Activated CD4-positive, alpha-beta memory T cell treated with anti-CD3 and anti-CD28 coated beads, Interleukin-2, amount 10 ng/mL, durations not matched to agents 7 days and 5 days (primary cell): ENCODE data around the gene NCDN. TPM values are rescaled to one million over a fixed set of nuclear protein-coding genes. Genes with fewer than 3 reads are reported as not detected.

Experiments
- CTCF ChIA-PET: fragments of 350-600 bp; sonication (Branson Sonifier 250); formaldehyde crosslinking; loops from one replicate; lab custom pipeline; 2021; ENCODE audit warnings: antibody characterized with exemption, inconsistent platforms; lab: Charles Lee
- POLR2A ChIA-PET: fragments of 350-600 bp; sonication (Branson Sonifier 250); formaldehyde crosslinking; loops from one replicate; lab custom pipeline; 2021; ENCODE audit warnings: antibody characterized with exemption; lab: Charles Lee
- DNase-seq: peaks from one replicate; pipeline ENCODE4 v3.0.0-alpha.2; 2020
- H3K27ac Mint-ChIP-seq: one replicate; pipeline ENCODE4 v1.8.0; 2021; ENCODE audit warnings: mild to moderate bottlenecking, mixed read lengths
- H3K27me3 Mint-ChIP-seq: one replicate; pipeline ENCODE4 v1.8.0; 2021; ENCODE audit warnings: mixed read lengths
- H3K36me3 Mint-ChIP-seq: one replicate; pipeline ENCODE4 v1.8.0; 2021; ENCODE audit warnings: low read depth, mixed read lengths
- H3K4me1 Mint-ChIP-seq: one replicate; pipeline ENCODE4 v1.8.0; 2021; ENCODE audit warnings: mixed read lengths
- H3K4me3 Mint-ChIP-seq: one replicate; pipeline ENCODE4 v1.8.0; 2021; ENCODE audit warnings: mild to moderate bottlenecking, mixed read lengths
- H3K9me3 Mint-ChIP-seq: one replicate; pipeline ENCODE4 v1.8.0; 2021; ENCODE audit warnings: mixed read lengths
- total RNA-seq, 2 experiments: library from RNA; stranded (reverse); gene quantifications; one replicate each; pipeline ENCODE4 v1.2.3, GENCODE V29; 2021

NCDN gene
- total RNA-seq, 2 experiments from 2014 or later = 25.6 to 27.8 TPM

DNA sequence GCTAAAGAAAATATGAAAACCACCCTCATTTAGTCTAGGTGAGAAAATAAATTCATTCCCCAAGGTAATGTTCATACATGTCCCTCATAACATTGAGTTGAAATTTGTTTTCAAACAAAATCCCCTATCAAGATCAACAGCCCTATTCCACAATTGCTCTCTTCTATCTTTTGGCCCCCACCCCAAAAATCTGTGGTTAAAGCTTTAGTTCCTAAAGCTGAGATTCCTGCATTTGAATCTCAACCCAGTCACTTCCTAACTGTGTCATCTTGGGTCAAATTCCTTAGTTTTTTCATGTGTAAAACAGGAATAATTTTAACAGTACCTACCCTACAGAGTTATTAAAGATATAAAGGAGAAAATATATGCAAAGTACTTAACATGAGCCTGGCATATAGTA, 22.4 kb upstream of the NCDN start:
- no peaks in the 10 kb centered on the region for H3K27me3 Mint-ChIP-seq
- no peak for DNase-seq
- H3K4me3 Mint-ChIP-seq = no peak overlapping the region
- ChIA-PET POLR2A (interaction anchor here (1.1 to 1.4 kb wide), 2 partner anchors 21 to 29 kb away, joined by 3 to 4 read pairs; partner anchors contain the start of gene KIAA0319L), CTCF (interaction anchor here (1.3 to 5.3 kb wide), 4 partner anchors 27 to 192 kb away, joined by 3 to 55 read pairs (median 4); no protein-coding TSS in a partner anchor)
- peaks cover 69% of the 10 kb centered on the region for H3K36me3 Mint-ChIP-seq
- H3K9me3 Mint-ChIP-seq = peaks cover 10% of the 10 kb centered on the region
- H3K4me1 Mint-ChIP-seq = peaks cover 36% of the 10 kb centered on the region
- H3K27ac Mint-ChIP-seq = no peak overlapping the region

DNA sequence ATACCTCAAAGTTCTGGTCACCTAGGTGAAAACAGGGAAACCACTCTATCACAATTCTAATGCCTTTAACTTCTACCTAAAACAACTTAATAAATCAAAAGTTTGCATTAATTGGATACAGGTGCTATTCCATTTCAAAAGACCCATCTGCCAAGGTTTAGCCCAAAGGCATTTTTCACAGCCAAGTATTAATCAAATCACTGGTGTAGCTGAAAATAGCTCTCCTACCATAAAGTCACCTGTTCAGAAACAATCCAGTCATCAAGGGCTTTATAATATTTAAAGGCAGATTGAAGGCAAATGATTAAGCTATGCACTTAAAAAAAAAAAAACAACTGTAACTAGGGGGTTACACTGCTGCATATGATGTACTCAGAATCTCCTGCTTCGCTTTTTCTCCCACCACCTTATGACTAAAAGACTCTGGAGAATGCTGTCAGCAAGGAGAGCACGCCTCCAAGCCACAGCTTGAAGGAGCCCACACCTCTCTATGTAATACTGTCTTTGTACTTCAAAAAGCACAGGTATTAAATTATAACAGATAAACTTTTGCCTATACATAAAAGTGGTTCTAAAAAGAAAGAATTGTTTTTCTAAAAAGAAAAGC, 20.9 kb upstream of the NCDN start:
- Mint-ChIP-seq H3K27ac (no peak overlapping the region), H3K9me3 (peaks cover under 1% of the 10 kb centered on the region), H3K27me3 (no peaks in the 10 kb centered on the region), H3K4me3 (no peak overlapping the region), H3K36me3 (peaks cover 69% of the 10 kb centered on the region), H3K4me1 (peaks cover 41% of the 10 kb centered on the region)
- no peak for DNase-seq
- POLR2A ChIA-PET = interaction anchor here (1.1 to 6.7 kb wide), 4 partner anchors 21 to 458 kb away, joined by 3 to 61 read pairs (median 23); partner anchors contain the start of genes KIAA0319L, NCDN and ZMYM1
- CTCF ChIA-PET = interaction anchor here (1.3 to 5.3 kb wide), 3 partner anchors 28 to 191 kb away, joined by 5 to 55 read pairs (median 5); no protein-coding TSS in a partner anchor

- ChIA-PET CTCF (interaction anchor here (0.6 to 5.3 kb wide), 5 partner anchors 27 to 91 kb away, joined by 3 to 55 read pairs (median 4); no protein-coding TSS in a partner anchor), POLR2A (interaction anchor here (0.5 to 6.7 kb wide), 6 partner anchors 8 to 86 kb away, joined by 3 to 61 read pairs (median 4); partner anchors contain the start of genes KIAA0319L and NCDN)
- Mint-ChIP-seq H3K36me3 (peaks cover 63% of the 10 kb centered on the region), H3K4me1 (peaks cover 46% of the 10 kb centered on the region), H3K27ac (peak overlapping the region; percentile 36), H3K4me3 (peak overlapping the region; percentile 6), H3K27me3 (no peaks in the 10 kb centered on the region), H3K9me3 (no peaks in the 10 kb centered on the region)
- no peak for DNase-seq
These were observed 19.8 kb upstream of the NCDN start for GRCh38 chr1:35537806-35538205.

GRCh38 chr1:35539073-35539823, 18.4 kb upstream of the NCDN start:
- ChIA-PET CTCF (interaction anchor here (0.6 to 5.3 kb wide), 6 partner anchors 25 to 88 kb away, joined by 3 to 55 read pairs (median 4); no protein-coding TSS in a partner anchor), POLR2A (interaction anchor here (0.7 to 6.7 kb wide), 9 partner anchors 10 to 346 kb away, joined by 3 to 61 read pairs (median 3); partner anchors contain the start of genes KIAA0319L, NCDN and SFPQ)
- Mint-ChIP-seq H3K4me3 (peak overlapping the region; percentile 58), H3K4me1 (peaks cover 45% of the 10 kb centered on the region), H3K27ac (peak overlapping the region; percentile 92), H3K36me3 (peaks cover 59% of the 10 kb centered on the region), H3K27me3 (no peaks in the 10 kb centered on the region), H3K9me3 (no peaks in the 10 kb centered on the region)
- peak; percentile 58 for DNase-seq

DNA sequence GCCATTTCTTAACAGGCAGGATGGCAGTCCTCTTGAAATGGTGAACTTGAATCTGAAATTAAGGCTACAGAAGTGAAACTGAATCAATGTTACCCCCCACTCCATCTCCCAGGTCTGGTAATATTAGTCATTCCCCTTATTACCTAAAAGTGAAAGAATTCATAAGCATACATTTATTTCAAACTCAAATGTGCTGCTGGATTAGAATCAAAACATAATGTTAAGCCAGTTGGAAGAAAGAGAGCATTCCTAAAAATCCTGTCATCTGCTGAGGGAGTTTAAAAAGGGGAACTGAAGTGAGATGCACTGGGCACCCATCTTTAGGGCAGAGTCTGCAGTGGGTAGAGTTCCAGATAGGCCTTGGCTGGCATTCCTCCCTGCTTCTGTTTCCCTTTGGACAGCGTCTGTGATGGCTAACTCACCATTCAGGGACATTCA, 17.8 kb upstream of the NCDN start:
- ChIA-PET CTCF (interaction anchor here (0.6 to 5.3 kb wide), 6 partner anchors 25 to 89 kb away, joined by 3 to 55 read pairs (median 4); no protein-coding TSS in a partner anchor), POLR2A (interaction anchor here (0.7 to 6.7 kb wide), 7 partner anchors 10 to 347 kb away, joined by 3 to 61 read pairs (median 4); partner anchors contain the start of genes KIAA0319L, NCDN and SFPQ)
- peaks cover 48% of the 10 kb centered on the region for H3K4me1 Mint-ChIP-seq
- H3K27ac Mint-ChIP-seq = peak overlapping the region; percentile 92
- H3K9me3 Mint-ChIP-seq = no peaks in the 10 kb centered on the region
- peaks cover 59% of the 10 kb centered on the region for H3K36me3 Mint-ChIP-seq
- H3K27me3 Mint-ChIP-seq = no peaks in the 10 kb centered on the region
- no peak overlapping the region for H3K4me3 Mint-ChIP-seq
- no peak for DNase-seq

GRCh38 chr1:35544976-35545375, 12.6 kb upstream of the NCDN start:
- CTCF ChIA-PET = interaction anchor here (1.0 to 3.1 kb wide), 4 partner anchors 11 to 101 kb away, joined by 3 to 37 read pairs (median 4); no protein-coding TSS in a partner anchor
- peaks cover 58% of the 10 kb centered on the region for H3K36me3 Mint-ChIP-seq

DNA sequence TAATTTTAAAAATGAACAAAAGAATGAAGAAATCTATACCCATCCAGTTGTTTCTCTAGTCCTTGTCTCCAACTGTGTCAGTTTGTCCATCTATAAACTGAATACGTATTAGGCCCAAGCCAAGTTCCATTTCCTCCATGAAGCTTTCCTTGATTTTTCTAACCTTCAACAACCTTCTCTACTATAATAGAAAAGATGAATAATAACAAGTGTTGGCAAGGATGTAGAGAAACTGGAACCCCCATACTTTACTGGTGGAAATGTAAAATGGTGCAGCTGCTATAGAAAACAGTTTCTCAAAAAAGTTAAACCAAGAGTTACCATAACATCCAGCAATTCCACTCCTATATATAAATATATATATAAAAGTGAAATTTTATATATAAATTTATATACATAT, 11.0 kb upstream of the NCDN start:
- Mint-ChIP-seq H3K36me3 (peaks cover 51% of the 10 kb centered on the region), H3K4me3 (no peak overlapping the region)

More at GRCh38 chr1:35544976-35545375, 12.6 kb upstream of the NCDN start:
- Mint-ChIP-seq H3K27me3 (no peaks in the 10 kb centered on the region), H3K4me1 (peaks cover 23% of the 10 kb centered on the region), H3K4me3 (no peak overlapping the region), H3K27ac (no peak overlapping the region), H3K9me3 (no peaks in the 10 kb centered on the region)
- POLR2A ChIA-PET = interaction anchor here (1.8 kb wide), 1 partner anchor 94 kb away, joined by 9 read pairs; no protein-coding TSS in a partner anchor
- peak; percentile 59 for DNase-seq

GRCh38 chr1:35553851-35554250, 3.7 kb upstream of the NCDN start:
- Mint-ChIP-seq H3K27me3 (no peaks in the 10 kb centered on the region), H3K36me3 (peaks cover 39% of the 10 kb centered on the region), H3K4me1 (peaks cover 36% of the 10 kb centered on the region), H3K9me3 (no peaks in the 10 kb centered on the region), H3K27ac (no peak overlapping the region), H3K4me3 (no peak overlapping the region)
- DNase-seq = no peak
- ChIA-PET CTCF (interaction anchor here (2.4 to 2.8 kb wide), 2 partner anchors 103 to 110 kb away, joined by 7 to 18 read pairs; no protein-coding TSS in a partner anchor), POLR2A (interaction anchor here (1.1 kb wide), 1 partner anchor 116 kb away, joined by 5 read pairs; no protein-coding TSS in a partner anchor)

More for the DNA sequence above, 11.0 kb upstream of the NCDN start:
- ChIA-PET POLR2A (no interaction called here), CTCF (interaction anchor here (1.5 to 3.1 kb wide), 2 partner anchors 96 to 103 kb away, joined by 4 to 37 read pairs; no protein-coding TSS in a partner anchor)
- Mint-ChIP-seq H3K27me3 (no peaks in the 10 kb centered on the region), H3K4me1 (peaks cover 15% of the 10 kb centered on the region), H3K27ac (no peak overlapping the region), H3K9me3 (no peaks in the 10 kb centered on the region)
- no peak for DNase-seq

DNA sequence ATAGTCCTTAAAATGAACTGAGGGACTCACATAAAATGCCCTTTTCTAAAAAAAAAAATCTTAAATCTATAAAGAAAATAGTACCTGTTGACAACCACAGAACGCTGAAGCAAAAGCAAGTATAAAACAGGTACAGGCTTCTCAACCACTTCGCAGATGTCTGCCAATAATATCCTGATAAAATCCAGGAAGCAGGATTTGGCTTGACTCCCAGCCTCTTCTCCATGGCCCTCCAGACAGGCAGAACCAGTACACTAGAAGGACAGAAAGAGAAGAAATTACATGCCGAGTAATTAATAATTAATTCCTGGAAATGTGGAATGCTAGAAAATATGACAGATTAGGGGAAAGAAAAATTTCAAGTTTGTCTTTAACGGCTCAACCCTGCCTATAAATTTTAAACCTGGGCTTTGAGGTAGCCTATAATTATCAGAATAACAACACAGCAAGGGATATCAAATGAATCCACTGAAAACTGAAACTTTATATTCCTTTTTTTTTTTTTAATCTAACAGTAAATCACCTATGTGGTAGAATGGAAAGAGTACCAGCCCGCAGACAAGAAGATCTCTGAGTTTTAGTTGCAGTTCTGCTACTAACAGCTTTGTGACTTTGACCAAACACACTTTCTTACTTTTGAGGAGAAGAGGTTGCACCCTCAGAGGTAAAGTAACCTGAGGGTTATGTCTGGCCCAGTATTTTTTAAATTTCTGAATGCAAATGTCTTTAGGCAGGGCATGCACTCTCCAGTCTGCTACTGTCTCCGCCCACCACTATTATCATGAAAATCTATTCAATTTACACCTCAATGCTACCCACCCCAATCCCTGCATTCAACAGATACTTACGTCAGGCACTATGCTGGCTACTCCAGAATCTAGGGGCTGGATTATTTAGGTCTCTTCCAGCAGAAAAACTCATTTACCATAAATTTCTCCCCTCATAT, 3.1 kb upstream of the NCDN start:
- POLR2A ChIA-PET = interaction anchor here (1.1 to 4.7 kb wide), 2 partner anchors 103 to 117 kb away, joined by 5 to 44 read pairs; no protein-coding TSS in a partner anchor
- no peak overlapping the region for H3K27ac Mint-ChIP-seq
- CTCF ChIA-PET = no interaction called here
- H3K36me3 Mint-ChIP-seq = peaks cover 34% of the 10 kb centered on the region
- H3K9me3 Mint-ChIP-seq = no peaks in the 10 kb centered on the region
- DNase-seq = no peak
- H3K4me1 Mint-ChIP-seq = peaks cover 42% of the 10 kb centered on the region
- H3K4me3 Mint-ChIP-seq = no peak overlapping the region
- no peaks in the 10 kb centered on the region for H3K27me3 Mint-ChIP-seq

DNA sequence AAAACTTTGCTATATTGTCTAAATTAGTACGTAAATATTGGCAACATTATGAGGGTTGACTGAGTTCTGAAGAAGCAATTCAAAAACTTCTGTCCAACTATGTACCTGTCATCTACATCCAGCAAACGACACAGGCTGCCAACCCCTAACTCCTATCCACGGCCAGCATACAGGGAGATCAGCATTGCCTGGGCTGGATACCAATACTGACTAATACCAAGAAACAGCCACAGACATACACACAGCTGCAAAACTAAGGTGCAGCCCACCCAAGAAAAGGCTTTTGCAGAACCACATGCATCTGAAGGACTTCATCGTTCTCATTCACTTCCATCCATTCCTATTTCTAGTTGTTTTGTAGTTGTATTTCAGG, 2.4 kb upstream of the NCDN start:
- ChIA-PET POLR2A (interaction anchor here (1.7 to 5.3 kb wide), 4 partner anchors 15 to 354 kb away, joined by 3 to 61 read pairs (median 40); no protein-coding TSS in a partner anchor), CTCF (interaction anchor here (1.2 to 2.9 kb wide), 4 partner anchors 9 to 104 kb away, joined by 3 to 45 read pairs (median 12); no protein-coding TSS in a partner anchor)
- no peak for DNase-seq
- Mint-ChIP-seq H3K4me3 (no peak overlapping the region), H3K4me1 (peaks cover 46% of the 10 kb centered on the region), H3K27me3 (no peaks in the 10 kb centered on the region), H3K36me3 (peaks cover 29% of the 10 kb centered on the region), H3K9me3 (no peaks in the 10 kb centered on the region), H3K27ac (no peak overlapping the region)
